Stimulated activated CD4-positive, alpha-beta T cell treated with anti-CD3 and anti-CD28 coated beads, Interleukin-4, amount 100 ng/mL, for 1 hour (primary cell): ENCODE data around the gene NUDT1.

ENCODE experiments used
- DNase-seq: peaks from one replicate; pipeline ENCODE4 v3.0.0-alpha.2; 2020

The NUDT1 gene

DNA sequence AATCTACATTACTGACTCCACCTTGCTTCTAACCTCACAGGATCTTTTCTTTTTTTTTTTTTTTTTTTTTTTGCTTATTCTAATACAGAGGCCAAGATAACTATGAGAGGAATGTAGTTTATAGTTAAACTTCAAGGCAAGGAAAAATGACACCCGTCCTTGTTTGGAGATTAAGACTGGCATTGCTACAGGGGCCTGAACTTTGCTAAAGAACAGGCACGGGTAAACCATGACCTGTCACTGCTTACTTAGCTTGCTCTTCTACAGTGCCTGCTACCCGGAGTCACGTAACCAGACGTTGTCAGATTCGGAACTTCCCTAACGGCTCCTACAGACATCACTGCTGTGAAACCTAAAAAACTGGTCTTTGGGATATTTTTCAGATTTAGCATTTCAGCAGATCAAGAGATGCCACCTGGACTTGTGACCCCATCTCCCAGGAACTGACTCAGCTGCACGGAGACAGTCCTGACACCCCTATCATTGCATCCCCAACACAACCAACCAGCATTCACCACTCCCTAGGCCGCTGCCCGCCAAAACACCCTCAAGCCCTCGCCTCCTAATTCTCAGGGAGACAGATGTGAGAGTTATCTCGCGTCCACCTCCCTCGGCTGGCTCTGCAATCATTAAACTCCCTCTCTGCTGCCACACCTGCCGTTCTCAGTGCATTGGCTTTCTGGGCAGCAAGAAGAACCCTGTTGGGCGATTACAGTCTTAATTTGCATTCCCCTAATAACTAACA is 36.8 kb upstream of the NUDT1 start:
- DNase-seq: no peak

DNA sequence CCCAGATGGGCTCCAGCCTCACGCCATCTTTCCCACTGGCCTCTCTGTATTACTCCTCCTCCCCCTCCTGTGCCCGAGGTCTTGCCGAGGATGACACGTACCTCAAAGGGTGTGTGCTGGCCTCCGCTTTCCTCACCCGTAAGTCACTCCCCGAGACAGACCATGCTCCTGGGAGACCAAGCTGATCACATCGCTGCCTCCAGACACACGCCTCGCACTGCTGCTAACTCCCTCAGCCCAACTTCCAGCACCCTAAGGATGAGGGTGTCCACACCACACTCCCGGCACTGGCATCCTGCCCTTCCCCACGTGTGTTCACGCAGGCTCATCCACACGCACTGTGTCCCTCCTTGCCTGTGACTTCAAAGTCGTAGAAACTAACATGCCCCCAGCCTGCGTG is 33.3 kb upstream of the NUDT1 start:
- no peak for DNase-seq

DNA sequence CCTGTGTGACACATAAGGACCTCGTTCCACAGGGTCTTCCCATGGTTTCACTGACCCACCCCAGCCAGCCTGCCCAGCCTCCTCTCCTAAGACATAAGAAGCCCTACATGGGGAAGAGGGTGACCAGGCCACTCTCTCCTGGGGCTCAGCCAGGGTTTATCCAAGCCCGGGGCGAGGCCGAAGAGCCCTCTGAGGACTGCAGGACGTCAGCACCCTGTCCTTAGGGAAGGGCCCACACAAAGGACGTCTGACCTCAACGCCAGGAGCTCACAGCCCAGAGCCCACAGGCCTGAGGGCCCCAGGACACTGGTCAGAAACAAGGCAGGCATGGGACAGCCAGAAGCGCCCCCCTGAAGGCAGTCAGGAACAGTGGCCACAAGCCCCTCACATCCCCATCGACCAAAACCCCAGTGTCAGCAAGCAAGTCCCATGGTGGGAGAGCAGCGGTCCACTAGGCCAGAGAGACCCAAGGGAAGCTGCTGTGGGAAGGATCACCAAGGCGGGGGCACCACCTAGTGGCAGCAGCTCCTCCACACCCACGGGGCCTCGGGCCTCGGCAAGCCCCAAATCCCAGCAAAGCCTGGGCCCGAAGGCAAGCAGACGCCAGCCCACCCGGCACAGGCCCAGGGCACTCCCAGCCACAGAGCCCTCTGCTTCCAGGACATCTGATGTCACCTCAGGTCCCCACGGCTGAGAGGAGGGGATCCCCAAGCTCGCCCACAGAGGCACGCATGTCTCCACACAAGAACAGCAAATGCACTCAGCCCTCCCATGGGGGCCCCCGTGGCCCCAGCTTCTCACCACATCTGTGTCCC is 32.7 kb upstream of the NUDT1 start:
- peak; percentile 48 for DNase-seq

DNA sequence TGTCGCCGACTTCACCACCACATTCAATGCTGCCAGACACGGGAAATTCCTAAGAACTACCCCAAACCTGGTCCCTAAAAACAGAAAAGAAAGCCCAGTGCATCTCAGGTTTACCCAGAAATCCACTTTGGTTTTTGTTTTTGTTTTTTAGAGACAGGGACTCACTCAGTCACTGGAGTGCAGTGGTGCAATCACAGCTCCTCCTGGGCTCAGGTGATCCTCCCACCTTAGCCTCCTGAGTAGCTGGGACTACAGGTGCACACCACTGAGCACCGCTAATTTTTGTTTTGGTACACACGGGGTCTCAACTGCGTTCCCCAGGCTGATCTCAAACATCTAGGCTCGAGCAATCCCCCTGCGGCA is 32.1 kb upstream of the NUDT1 start:
- no peak for DNase-seq

DNA sequence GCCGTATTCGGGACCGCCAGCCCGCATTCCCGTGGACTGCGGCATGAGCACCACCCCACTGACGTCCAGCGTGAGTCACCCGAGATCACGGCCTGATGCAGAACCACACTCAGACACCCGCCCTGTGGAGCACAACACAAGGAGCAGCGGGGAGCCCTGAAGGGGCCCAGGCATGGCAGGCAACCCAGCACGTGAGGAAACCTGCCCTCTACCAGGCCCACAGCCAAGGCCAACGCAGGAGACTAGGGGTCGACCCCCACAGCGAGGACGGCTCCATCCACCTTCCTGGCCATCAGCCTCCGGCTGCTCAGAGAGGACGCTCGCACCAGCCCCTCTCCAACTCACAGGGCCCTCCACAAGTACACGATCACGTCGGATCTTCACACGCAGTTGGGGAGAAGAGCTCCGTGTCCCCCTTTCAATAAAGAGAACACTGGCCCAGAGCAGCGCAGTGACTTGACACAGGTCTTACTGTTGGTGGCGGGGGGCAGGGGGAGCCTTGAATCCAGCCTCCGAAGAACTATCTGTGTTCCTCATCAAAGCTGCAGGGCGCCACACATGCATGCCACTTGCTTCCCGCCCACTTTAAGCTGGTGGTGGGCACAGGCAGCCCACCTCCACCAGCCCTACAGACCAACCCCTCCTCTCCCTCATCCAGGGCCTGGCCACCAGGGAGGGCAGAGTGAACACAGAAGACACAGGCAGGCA is 31.3 kb upstream of the NUDT1 start:
- DNase-seq: no peak

DNA sequence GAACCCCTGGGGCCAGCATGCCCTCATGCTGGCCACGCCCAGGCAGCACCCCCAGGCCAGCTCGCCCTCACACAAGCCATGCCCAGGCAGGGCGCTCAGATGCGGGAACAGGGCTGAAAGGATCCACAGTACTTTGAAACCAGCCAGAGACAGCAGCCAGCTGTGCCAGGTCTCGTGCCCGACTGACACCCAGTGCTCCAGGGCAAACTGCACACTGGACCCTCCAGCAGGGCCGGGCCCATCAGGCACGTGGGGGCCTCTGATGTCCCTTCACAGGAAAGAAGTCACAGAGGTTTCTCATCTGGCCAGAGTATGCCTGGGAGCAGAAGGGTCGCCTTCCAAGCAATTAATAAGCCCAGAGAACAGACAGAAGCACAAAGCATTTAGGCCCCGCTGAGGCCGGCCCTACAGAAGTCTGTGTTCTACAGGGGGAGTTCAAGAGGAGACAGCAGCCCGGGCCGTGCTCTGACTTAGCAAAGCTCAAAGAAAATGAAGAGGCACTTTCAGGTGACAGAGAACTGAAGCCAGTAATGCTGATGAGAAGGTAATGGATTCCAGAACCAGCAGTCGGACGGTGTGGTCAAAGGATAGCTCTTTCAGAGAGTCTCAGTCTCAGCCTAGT is 30.7 kb upstream of the NUDT1 start:
- no peak for DNase-seq

DNA sequence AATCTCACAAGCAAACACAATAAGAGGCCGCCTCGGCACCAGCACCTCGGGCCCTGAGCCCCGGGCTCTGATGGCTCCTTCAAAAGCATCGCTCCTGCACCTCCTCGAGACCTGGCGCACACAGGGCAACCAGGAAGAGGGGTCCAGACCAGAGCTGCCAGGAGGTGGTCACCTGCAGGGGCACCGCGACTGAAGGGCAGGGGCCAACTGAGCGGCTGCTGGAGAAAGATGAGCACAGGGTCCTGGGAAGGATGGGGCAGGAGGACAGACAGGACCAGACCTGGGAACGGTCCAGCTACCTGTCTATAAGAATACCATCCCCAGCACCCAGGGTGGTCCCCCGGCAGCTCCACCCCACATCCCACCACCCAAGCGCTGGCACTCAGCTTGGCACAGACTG is 30.1 kb upstream of the NUDT1 start:
- no peak for DNase-seq

DNA sequence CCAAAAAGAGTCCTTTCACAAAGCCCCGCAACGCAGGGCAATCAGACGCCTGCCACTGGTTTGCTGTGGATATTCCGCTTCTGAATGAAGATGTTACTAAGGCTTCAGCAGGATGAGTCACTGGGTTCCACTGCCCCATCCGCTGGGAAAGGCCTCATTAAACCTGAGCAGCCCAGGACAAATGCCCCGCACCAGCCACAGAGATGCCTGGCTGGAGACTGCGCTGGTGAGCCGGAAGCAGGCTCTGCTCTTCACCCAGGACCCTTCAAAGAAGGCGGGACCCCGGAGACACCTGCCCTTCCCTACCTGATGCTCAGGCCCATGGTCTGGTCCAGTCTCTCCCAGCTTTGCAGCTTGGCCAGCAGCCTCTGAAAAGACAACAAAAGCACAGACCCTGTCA is 29.1 kb upstream of the NUDT1 start:
- DNase-seq: no peak

DNA sequence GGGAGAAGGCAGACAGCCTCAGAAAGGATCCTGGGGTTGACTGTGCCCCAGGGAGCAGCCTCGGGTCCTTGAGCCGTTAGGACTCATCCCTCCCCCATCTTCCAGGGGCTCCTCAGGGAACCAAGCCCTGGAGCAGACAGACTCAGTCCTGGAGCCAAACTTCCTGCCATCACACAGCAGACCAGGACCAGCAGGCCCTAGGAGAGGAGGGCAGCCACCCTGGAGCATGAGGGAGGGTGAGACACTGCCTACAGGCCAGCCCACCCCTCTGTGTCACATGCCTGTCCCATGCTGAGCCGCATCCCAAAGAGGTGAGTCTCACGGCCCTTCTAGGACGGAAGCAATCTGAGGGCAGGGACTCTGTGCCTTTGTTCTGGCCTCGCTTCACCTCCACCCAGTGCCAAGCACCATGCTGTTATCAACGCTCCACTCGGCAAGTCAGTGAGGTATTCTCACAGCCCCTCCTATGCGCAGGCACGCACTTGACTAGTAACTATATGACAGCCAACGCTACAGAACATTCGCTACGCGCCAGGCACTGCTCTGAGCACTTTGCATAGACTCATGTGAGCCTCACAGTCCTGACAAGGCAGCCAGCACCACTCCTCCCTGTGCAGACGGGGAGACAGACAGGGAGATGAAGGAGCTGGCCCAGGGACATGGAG is 28.3 kb upstream of the NUDT1 start:
- DNase-seq: no peak

DNA sequence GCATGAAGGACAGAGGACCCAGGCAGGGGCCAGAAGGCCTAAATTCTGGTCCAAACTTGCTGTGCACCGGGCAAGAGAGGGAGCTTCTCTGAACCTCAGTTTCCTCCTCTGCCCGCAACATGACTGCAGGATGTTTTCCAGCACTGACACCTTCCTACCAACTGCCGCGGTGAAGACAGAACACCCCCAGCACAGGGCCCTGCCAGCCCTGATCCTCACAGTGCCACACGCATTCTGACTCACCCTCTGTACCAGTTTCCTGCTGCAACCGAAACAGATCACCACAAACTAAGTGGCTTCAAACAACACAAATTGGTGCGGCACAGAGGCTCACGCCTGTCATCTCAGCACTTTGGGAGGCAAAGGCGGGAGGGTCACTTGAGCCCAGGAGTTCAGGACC is 27.4 kb upstream of the NUDT1 start:
- DNase-seq: no peak

DNA sequence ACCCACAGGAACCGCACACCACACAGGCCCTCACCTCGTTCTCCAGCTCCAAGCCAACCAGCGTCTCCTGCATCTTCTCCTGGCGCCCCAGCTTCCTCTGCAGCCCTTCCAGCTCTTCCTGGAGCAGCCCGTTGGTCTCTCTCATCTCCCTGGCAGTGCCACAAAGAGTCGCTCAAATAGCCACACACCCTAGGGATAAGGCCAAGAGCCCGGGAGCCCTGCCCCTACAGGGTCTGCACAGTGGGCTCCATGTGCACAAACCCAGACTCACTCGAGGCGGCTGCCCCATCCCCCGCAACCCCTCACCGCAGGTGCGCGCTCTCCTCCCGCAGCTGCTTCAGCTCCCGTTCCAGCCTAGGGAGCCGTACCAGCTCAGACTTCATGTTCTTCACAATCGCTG is 26.2 kb upstream of the NUDT1 start:
- no peak for DNase-seq

DNA sequence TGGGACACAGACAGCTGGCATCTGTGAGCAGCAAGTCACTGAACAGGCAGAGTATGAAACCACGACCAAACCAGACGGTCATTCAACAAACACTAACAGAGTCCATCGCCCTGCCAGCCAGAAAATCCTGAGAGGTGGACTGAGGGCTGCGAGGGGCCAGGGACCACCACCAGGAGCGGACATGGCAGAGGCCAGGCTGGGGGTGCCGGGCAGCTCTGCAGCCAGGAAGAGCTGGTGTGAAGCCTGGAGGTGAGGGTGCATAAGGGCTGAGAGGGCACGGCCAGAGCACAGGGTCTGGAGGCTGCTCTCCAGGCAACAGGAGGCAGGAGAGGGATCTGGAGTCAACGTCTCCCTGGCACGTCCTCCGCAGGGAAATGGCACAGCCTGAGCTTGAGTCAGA is 24.8 kb upstream of the NUDT1 start:
- DNase-seq: no peak

DNA sequence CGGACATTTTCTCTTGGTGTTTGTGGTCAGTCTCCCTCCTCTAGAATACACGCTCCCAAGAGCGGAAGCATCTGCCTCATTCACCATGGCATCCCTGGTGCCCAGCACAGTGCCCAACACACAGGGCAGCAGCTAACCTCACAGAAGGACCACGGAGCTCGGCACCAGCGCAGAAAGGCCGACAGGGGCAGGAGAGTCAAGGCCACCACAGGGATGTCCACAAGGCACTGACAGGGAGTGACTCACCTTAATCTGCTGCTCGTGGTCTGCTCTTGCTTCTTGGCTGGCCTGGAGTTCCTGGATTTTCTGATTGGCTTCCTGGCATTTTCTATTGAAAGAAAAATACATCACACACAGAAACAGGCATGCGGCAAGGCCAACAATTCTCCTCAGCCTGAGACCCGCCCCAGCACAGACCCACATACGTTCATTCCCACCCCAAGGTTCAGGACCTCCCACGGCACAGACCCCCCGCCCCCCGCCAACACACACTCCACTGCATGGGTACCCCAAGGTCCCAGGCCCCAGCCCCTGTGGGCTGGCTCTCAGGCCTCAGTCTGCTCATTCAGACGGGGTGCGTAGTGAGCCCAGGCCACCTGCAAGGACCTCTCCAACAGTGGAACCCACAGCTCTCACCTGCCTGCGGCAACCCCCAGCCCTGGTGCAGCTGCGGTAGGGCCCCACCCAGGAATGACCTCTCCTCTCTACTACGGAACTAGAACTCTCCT is 24.1 kb upstream of the NUDT1 start:
- DNase-seq: no peak

DNA sequence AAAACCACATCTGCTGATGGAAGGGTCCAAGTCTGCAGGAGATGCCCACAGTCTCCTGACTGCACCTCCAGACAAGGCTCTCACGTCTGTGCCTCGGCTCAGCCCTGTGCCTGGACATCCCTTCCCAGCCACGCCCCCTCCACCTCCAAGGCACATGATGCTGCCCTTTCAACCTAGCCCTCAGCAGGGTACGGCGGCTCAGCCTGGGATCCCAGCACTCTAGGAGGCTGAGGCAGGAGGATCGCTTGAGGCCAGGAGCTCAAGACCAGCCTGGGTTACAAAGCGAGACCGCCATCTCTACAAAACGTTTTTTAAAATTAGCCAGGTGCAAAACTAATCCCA is 23.6 kb upstream of the NUDT1 start:
- DNase-seq: no peak

DNA sequence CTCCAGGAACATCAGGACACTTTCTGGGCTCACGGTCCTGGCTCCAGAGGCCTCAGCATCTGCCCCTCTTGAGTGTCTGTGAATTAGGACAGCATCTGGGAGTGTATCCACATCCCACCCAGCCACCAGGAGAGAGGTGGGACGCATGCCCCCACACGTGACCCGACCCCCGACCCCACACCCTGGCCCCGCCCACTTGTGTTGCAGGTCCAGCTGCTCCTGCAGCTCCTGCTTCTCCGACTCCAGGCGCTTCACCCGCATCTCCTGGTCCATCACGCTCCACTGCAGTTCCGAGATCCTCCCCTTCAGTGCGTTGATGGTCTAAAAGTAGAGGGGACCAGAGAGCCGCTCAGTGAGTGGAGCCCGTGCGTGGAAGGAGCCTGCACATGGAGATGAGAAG is 22.9 kb upstream of the NUDT1 start:
- no peak for DNase-seq

DNA sequence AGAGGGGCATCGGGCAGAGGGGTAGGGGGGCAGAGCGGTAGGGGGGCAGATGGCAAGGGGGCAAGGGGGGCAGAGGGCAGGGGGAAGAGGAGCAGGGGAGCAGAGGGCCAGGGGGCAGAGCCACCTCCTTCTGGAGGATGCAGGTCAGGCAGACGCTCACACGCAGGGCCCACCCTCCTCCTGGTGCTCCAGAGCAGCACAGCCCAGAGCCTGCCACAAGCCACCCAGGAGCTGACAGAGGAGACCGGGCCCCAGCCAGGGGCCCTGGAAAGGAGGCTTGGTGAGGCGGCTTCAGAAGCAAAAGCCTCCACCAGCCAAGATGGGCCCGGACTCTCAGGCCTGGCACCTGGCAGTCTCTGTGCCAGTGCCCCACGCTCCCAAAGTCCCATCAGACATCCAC is 22.4 kb upstream of the NUDT1 start:
- DNase-seq: no peak

DNA sequence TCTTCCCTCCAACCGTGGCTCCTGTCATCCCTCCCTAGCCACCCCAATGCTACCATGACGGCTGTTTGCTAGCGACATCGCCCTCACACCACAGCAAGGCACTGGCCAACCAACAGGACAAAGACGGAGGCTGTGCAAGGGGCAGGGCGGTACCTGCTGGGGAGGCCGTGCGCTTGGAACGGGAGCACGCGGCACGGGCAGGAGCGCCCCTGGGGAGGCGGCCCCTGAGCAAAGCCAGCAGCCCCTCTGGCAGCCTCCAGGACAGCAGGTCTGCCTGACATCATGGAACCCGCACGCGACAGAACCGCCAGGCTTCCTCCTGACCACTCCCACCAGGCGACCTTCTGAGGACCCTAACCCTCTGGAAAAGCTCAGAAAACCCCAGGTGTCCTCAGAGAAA is 22.0 kb upstream of the NUDT1 start:
- DNase-seq: no peak

DNA sequence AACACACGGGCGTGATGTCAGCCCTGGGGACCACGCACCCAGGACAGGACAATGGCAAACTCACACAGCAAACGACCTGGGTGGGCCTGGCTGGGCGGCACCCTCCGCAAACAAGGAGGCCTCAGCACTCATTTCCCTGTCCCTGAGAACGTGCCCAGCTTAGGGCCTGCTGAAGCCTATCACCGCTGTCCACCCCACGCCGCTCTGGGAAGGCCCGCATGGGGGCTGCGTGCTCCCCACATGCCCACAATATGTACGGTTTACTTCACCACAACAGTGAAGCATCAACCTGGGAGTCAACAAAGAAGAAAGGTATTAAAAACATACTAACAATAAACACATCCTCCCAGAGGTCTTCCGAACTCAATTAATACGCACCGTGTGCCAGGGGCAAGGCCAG is 21.5 kb upstream of the NUDT1 start:
- no peak for DNase-seq

DNA sequence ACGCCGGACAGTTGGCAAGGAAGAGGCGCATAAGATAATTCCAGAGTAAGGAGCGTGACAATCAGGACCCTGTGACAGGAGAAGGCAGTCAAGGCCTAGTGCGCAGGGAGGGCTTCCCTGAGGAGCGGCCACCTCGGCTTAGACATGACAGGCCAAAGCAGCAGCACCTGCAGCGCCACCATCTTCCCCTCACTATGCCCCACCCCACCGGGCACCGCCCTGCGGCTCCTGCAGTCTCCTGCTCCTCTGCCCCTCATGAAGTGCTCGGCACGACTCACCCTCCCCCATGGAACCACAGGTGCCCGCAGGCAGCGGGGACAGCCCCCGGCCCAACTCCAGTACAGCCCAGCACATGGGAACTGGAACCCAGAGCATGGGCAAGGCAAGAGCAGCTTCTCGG is 21.1 kb upstream of the NUDT1 start:
- no peak for DNase-seq

DNA sequence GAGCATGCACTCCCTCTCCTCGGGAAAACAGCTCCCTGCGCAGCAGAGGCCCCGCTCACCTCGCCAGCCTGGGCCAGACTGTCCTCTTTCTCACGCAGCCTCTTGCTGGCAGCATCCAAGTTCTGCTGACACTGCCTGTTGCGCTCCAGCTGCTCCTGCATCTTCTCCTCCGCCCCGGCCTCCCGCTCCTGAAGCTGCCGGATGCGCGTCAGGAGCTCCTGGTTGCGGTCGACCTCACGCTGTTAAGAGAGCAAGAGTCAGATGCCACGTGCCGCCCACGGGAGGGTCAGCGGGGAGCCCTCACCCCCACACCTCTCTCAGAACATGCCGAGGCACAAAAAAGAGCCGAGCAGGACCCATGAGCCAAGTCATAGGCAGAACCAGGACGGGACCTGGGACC is 19.5 kb upstream of the NUDT1 start:
- no peak for DNase-seq

DNA sequence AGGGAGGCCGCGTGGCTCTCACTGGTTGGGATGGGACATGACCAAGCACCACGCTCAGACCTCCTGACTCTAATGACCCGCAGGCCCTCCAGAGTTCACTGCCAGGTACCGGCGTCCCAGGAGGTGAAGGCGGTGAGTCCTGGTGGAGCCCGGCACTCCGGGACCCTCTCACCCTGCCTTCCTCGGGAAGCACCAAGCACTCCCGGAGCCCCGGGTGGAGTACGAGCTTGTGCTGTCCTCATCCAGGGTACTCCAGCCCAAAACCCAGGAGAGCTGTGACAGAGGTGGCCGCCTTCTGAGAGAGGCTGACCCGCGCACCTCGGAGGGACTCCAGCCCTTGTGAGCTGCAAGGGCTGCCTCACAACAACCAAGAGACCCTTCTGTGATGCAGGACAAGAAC is 18.7 kb upstream of the NUDT1 start:
- no peak for DNase-seq

DNA sequence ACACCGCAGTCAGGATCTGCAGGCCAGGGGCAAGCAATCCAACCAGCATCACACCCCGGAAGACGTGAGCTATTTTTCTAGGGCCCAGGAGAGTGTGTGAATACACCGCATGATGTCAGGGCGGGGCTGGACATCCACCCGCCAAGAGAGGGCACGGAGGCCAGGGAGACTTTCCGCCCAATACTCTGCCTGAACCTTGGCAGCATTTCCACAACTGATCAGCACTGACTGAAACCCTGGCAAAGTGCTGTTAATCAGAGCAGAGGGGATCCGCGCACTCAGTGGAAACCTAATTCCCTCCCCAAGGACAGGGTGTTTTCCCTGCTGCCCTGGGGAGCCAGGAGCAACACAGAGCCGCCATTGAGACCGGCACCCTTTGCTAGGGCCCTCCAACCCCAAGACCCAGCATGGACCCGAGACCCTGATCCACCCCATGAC is 17.5 kb upstream of the NUDT1 start:
- DNase-seq: no peak

DNA sequence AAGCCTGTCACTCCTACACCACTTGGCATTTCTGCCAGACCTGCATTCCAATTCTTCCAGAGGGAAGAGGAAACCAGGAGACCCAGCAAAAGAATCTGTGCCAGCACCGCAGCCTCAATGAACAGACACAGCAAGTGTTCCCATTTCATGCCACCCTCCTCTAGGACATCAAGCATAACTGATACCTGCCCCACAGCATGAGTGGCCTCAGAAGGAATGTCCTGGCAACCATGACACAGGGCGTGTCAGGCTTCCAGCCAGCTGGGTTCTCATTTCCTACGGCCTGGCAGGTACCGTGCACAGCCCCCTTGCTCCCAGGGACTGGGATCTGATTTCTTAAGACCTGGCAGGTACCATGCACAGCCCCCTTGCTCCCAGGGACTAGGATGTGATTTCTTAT is 17.1 kb upstream of the NUDT1 start:
- DNase-seq: no peak
